Measurements from ENCODE around the gene C2orf78.

- TF ChIP-seq CTCF (IDR thresholded peaks at IDR 0.05; ENCODE audit: insufficient read depth, low read length, poor library complexity, severe bottlenecking) (no peak), EZH2phosphoT487 (conservative IDR thresholded peaks at IDR 0.05; ENCODE audit: low read length) (no peak)
Measured at GRCh38 chr2:73838889-73839534, 55.0 kb downstream of the C2orf78 start.

All from SU-DHL-6 (cell line).